MG63 (cell line): ENCODE results near the gene ARHGAP32. TPM values are rescaled to one million over a fixed set of nuclear protein-coding genes. Genes with fewer than 3 reads are reported as not detected.
"Not testable (repeated sequence)": the region's sequence is repeated elsewhere in the genome, so short reads cannot be mapped to it uniquely, and the experiment has no call there.

ENCODE experiments used
- DNase-seq: peaks from one replicate; pipeline ENCODE4 v3.0.0-alpha.2; 2020
- H3K27me3 ChIP-seq: fragments of 250-450 bp; sonication (Bioruptor Pico); 2 replicates; pipeline ENCODE4 v1.5.1; 2020; ENCODE audit warnings: mild to moderate bottlenecking, moderate library complexity
- H3K36me3 ChIP-seq: fragments of 250-450 bp; sonication (Bioruptor Pico); 2 replicates; pipeline ENCODE4 v1.5.1; 2020; ENCODE audit warnings: mild to moderate bottlenecking, moderate library complexity
- H3K4me3 ChIP-seq: fragments of 250-450 bp; sonication (Bioruptor Pico); 2 replicates; pipeline ENCODE4 v1.5.1; 2020; ENCODE audit warnings: mild to moderate bottlenecking, moderate library complexity
- H3K9me3 ChIP-seq: fragments of 250-450 bp; sonication (Bioruptor Pico); 2 replicates; pipeline ENCODE4 v1.5.1; 2020; ENCODE audit warnings: mild to moderate bottlenecking, moderate library complexity
- total RNA-seq: library from RNA; depleted of rRNA; stranded (reverse); fragments of >200 nt; shearing (Covaris generic); gene quantifications from 2 replicates; pipeline ENCODE4 v1.2.3, GENCODE V29; 2014; ENCODE audit warnings: low replicate concordance; rRNA removed

The ARHGAP32 gene
- total RNA-seq, 1 experiment from 2014 or later, result 2.8 TPM

GRCh38 chr11:128924510-128925249 is 267.4 kb downstream of the ARHGAP32 start:
- DNase-seq, result no peak
- H3K27me3 ChIP-seq, result no peaks in the 10 kb centered on the region
- no peaks in the 10 kb centered on the region for H3K36me3 ChIP-seq
- no peaks in the 10 kb centered on the region for H3K9me3 ChIP-seq
- no peak overlapping the region for H3K4me3 ChIP-seq

- DNase-seq, result no peak
- no peaks in the 10 kb centered on the region for H3K36me3 ChIP-seq
- no peaks in the 10 kb centered on the region for H3K27me3 ChIP-seq
- no peaks in the 10 kb centered on the region for H3K9me3 ChIP-seq
- H3K4me3 ChIP-seq, result no peak overlapping the region
Measured at GRCh38 chr11:128924104-128924503, 268.0 kb downstream of the ARHGAP32 start.

- no peaks in the 10 kb centered on the region for H3K9me3 ChIP-seq
- no peak for DNase-seq
Measured at GRCh38 chr11:128921793-128922192, 270.3 kb downstream of the ARHGAP32 start.

GRCh38 chr11:128920666-128921065 is 271.5 kb downstream of the ARHGAP32 start:
- no peaks in the 10 kb centered on the region for H3K36me3 ChIP-seq
- no peaks in the 10 kb centered on the region for H3K27me3 ChIP-seq
- no peak for DNase-seq
- H3K9me3 ChIP-seq, result no peaks in the 10 kb centered on the region
- H3K4me3 ChIP-seq, result no peak overlapping the region

More at GRCh38 chr11:128921793-128922192, 270.3 kb downstream of the ARHGAP32 start:
- H3K4me3 ChIP-seq, result no peak overlapping the region
- H3K27me3 ChIP-seq, result no peaks in the 10 kb centered on the region
- H3K36me3 ChIP-seq, result no peaks in the 10 kb centered on the region

GRCh38 chr11:128919635-128920034 is 272.5 kb downstream of the ARHGAP32 start:
- H3K4me3 ChIP-seq, H3K9me3 ChIP-seq, H3K27me3 ChIP-seq, H3K36me3 ChIP-seq, DNase-seq: not testable (repeated sequence)

GRCh38 chr11:128919216-128919615 is 272.9 kb downstream of the ARHGAP32 start:
- Histone ChIP-seq H3K4me3 (no peak overlapping the region), H3K9me3 (no peaks in the 10 kb centered on the region), H3K27me3 (no peaks in the 10 kb centered on the region), H3K36me3 (no peaks in the 10 kb centered on the region)
- DNase-seq, result no peak

- H3K36me3 ChIP-seq, result no peaks in the 10 kb centered on the region
Measured at GRCh38 chr11:128917144-128917724, 274.9 kb downstream of the ARHGAP32 start.

GRCh38 chr11:128916681-128917080 is 275.4 kb downstream of the ARHGAP32 start:
- no peak for DNase-seq
- no peak overlapping the region for H3K4me3 ChIP-seq
- no peaks in the 10 kb centered on the region for H3K27me3 ChIP-seq
- H3K9me3 ChIP-seq, result no peaks in the 10 kb centered on the region
- H3K36me3 ChIP-seq, result no peaks in the 10 kb centered on the region

More at GRCh38 chr11:128917144-128917724, 274.9 kb downstream of the ARHGAP32 start:
- no peak for DNase-seq
- H3K4me3 ChIP-seq, result no peak overlapping the region
- H3K27me3 ChIP-seq, result no peaks in the 10 kb centered on the region
- H3K9me3 ChIP-seq, result no peaks in the 10 kb centered on the region

- no peaks in the 10 kb centered on the region for H3K9me3 ChIP-seq
- H3K36me3 ChIP-seq, result no peaks in the 10 kb centered on the region
- H3K27me3 ChIP-seq, result no peaks in the 10 kb centered on the region
- DNase-seq, result no peak
- H3K4me3 ChIP-seq, result no peak overlapping the region
Measured at GRCh38 chr11:128916037-128916572, 276.0 kb downstream of the ARHGAP32 start.

- no peak for DNase-seq
- Histone ChIP-seq H3K27me3 (no peaks in the 10 kb centered on the region), H3K4me3 (no peak overlapping the region), H3K9me3 (no peaks in the 10 kb centered on the region), H3K36me3 (no peaks in the 10 kb centered on the region)
Measured at GRCh38 chr11:128915149-128915521, 277.0 kb downstream of the ARHGAP32 start.

Other genes with a start within 250 kb of the ARHGAP32 start
- gene TP53AIP1, start 249.5 kb downstream of the ARHGAP32 start, total RNA-seq, result not detected in 2 replicates
- not detected in 2 replicates for gene BARX2, start 183.5 kb upstream of the ARHGAP32 start, total RNA-seq